Measurements from ENCODE around the gene ATP1A2. TPM values are rescaled to one million over a fixed set of nuclear protein-coding genes. Genes with fewer than 3 reads are reported as not detected.

ATP1A2 gene
- total RNA-seq (2021; fragmentation: NEBNext Ultra II Directional; extraction: Animal tissue kit (Norgen Biotek cat#: 25700)) = 34.8 and 39.7 TPM in 2 replicates
- 40.8 and 54.2 TPM in 2 replicates for polyA plus RNA-seq (2011; rRNA removed)
- 60.3 TPM for polyA plus RNA-seq (2011; cell fraction: cytosol; rRNA removed)
- polyA plus RNA-seq (2011; cell fraction: nucleus; rRNA removed) = 193 TPM
- 41.3 to 57.9 TPM (median 44.4 TPM) in 4 replicates for polyA plus RNA-seq (2012, experiment 1 of 2)
- 14.0 TPM for polyA plus RNA-seq (2012, experiment 2 of 2)
- polyA plus RNA-seq (2013, experiment 1 of 2) = 23.7 TPM
- polyA plus RNA-seq (2013, experiment 2 of 2) = 22.3 TPM
- polyA minus RNA-seq (2011; rRNA and poly(A)+ RNA removed) = 103 and 110 TPM in 2 replicates
- polyA minus RNA-seq (2011; cell fraction: cytosol; rRNA and poly(A)+ RNA removed) = 45.0 TPM
- polyA minus RNA-seq (2011; cell fraction: nucleus; rRNA and poly(A)+ RNA removed) = 77.4 TPM
- long read RNA-seq, experiment 1, partial matches to known transcripts = 4 of 16 reads
- long read RNA-seq, experiment 1, other reads (novel, unspliced or antisense) = 12 of 16 reads
- long read RNA-seq, experiment 2, partial matches to known transcripts = 7 of 8 reads
- long read RNA-seq, experiment 2, other reads (novel, unspliced or antisense) = 1 of 8 reads

- Histone ChIP-seq H3K23ac (ENCODE audit: insufficient read length) (no peak within 1 kb of the TSS), H3K27ac (ENCODE audit: low read depth, low read length) (no peak within 1 kb of the TSS), H3K79me2 (ENCODE audit: control insufficient read depth in 1 of 2, insufficient read depth in 2 of 2, low read length in 2 of 2) (peaks cover 0 to 8% of the 10 kb centered on the region in 2 experiments; a peak in 1 of 4 replicates), H3K4ac (replicated peaks; ENCODE audit: insufficient read length, low read depth, low read length) (peak within 1 kb of the TSS; percentile 15), H2BK5ac (ENCODE audit: low read depth, low read length) (peak within 1 kb of the TSS; percentile 76; the same call in 1 of the 2 replicates), H4K91ac (replicated peaks; ENCODE audit: insufficient read length, low read length) (peak within 1 kb of the TSS; percentile 1), H3K14ac (ENCODE audit: insufficient read length) (no peak within 1 kb of the TSS), H2AK5ac (ENCODE audit: low read depth, low read length) (peak within 1 kb of the TSS; percentile 61; the same call in 1 of the 2 replicates), H2BK20ac (ENCODE audit: low read length) (peak within 1 kb of the TSS; percentile 67; the same call in 1 of the 2 replicates), H3K9ac (replicated peaks in 1 of 4; ENCODE audit: extremely low read depth in 1 of 4, low read depth in 3 of 4, low read length in 3 of 4) (peak within 1 kb of the TSS in 1 of 4 experiments; percentile 42; a peak in 3 of 7 replicates), H3K4me3 (ENCODE audit: extremely low read depth in 1 of 4, insufficient read depth in 2 of 4, low read depth in 3 of 4, low read length in 4 of 4) (peak within 1 kb of the TSS; percentile 18 to 59 (median 32); a peak in 7 of 8 replicates), H3K56ac (replicated peaks; ENCODE audit: insufficient read length, low read depth, low read length) (peak within 1 kb of the TSS; percentile 34), H2BK15ac (ENCODE audit: low read length) (no peak within 1 kb of the TSS), H3K4me1 (replicated peaks in 1 of 4; ENCODE audit: control insufficient read depth in 3 of 4, insufficient read depth in 4 of 4, low read length in 3 of 4) (peaks cover 15 to 45% (median 34%) of the 10 kb centered on the region in 4 experiments), H2AFZ (ENCODE audit: low read length) (no peak within 1 kb of the TSS), H3K36me3 (ENCODE audit: control insufficient read depth in 2 of 4, insufficient read depth in 4 of 4, low read length in 3 of 4) (peaks cover 0 to 3% (median 0%) of the 10 kb centered on the region in 4 experiments; a peak in 1 of 8 replicates), H4K8ac (ENCODE audit: extremely low read depth, insufficient read depth, low read length) (no peak within 1 kb of the TSS), H3K79me1 (ENCODE audit: low read depth, low read length) (no peaks in the 10 kb centered on the region), H3K27me3 (replicated peaks in 1 of 4; ENCODE audit: control insufficient read depth in 3 of 4, extremely low read depth in 1 of 4, insufficient read depth in 3 of 4, low read length in 3 of 4) (no peaks in the 10 kb centered on the region; a peak in 1 of 7 replicates), H2BK12ac (ENCODE audit: low read depth, low read length) (peak within 1 kb of the TSS; percentile 93; the same call in 1 of the 2 replicates), H3K4me2 (ENCODE audit: insufficient read depth in 1 of 2, low read depth in 2 of 2, low read length in 2 of 2) (peak within 1 kb of the TSS; percentile 70 to 89), H4K20me1 (replicated peaks in 1 of 2; ENCODE audit: control insufficient read depth in 1 of 2, insufficient read depth in 2 of 2, low read length in 2 of 2) (no peaks in the 10 kb centered on the region), H3K9me3 (ENCODE audit: insufficient read depth in 2 of 2, low read depth in 1 of 2, low read length in 1 of 2) (no peaks in the 10 kb centered on the region), H3K23me2 (ENCODE audit: low read depth, low read length) (peaks cover 8% of the 10 kb centered on the region; the same call in 1 of the 2 replicates), H4K5ac (ENCODE audit: insufficient read length, low read depth, low read length) (peak within 1 kb of the TSS; percentile 23), H2BK120ac (replicated peaks; ENCODE audit: low read depth, low read length) (peak within 1 kb of the TSS; percentile 30), H3K18ac (ENCODE audit: extremely low read depth, low read length) (peak within 1 kb of the TSS; percentile 89)
- FAIRE-seq (peak; percentile 60), DNase-seq (ENCODE audit: low read depth in 1 of 2, low spot score in 2 of 2) (peak in 1 of 2 experiments; percentile 69)
- ChIA-PET CTCF (ENCODE audit: partially characterized antibody) (interaction anchor here (1.2 to 18.1 kb wide), 9 partner anchors 10 to 136 kb away, joined by 3 to 256 read pairs (median 12); no protein-coding TSS in a partner anchor), POLR2A (ENCODE audit: partially characterized antibody) (interaction anchor here (0.6 to 3.8 kb wide), 19 partner anchors 9 to 169 kb away, joined by 3 to 31 read pairs (median 4); partner anchors contain the start of gene PEX19)
- WGBS, 2 experiments (ENCODE audit: extremely low coverage in 1 of 2, insufficient coverage in 1 of 2, insufficient read length in 1 of 2, insufficient replicate concordance in 2 of 2, low coverage in 1 of 2, low lambda C conversion rate in 2 of 2, missing lambda C conversion rate in 1 of 2) = 25% methylated on average over 13 of the region's 16 CpGs; no CpG with 5 or more reads in 1 of the 2 experiments
- TF ChIP-seq MAX (IDR thresholded peaks at IDR 0.05) (0 out of 2 replicates have a peak, but pooled peaks have one; percentile 7), JUN (IDR thresholded peaks at IDR 0.05; ENCODE audit: low read depth, low read length) (no peak), POLR2A (IDR thresholded peaks at IDR 0.05; ENCODE audit: control extremely low read depth in 1 of 2, low read depth in 2 of 2, low read length in 2 of 2) (peak in 1 of 2 experiments; percentile 52; a peak in 1 of 3 replicates), KDM5A (IDR thresholded peaks at IDR 0.05; ENCODE audit: low read length) (no peak), TBP (IDR thresholded peaks at IDR 0.05; ENCODE audit: low read depth, low read length) (peak; percentile 73), ATF2 (IDR thresholded peaks at IDR 0.05; ENCODE audit: low read length) (no peak)
These were observed at the start of gene ATP1A2 for GRCh38 chr1:160115545-160116282. ATP1A2 (plus strand) TSS chr1:160115759; CDS start chr1:160115862, 103 bp downstream.
